D721Med (cell line): ENCODE measurements around the gene OGFR.

ENCODE experiments used
- DNase-seq: peaks from one replicate; pipeline ENCODE4 v3.0.0; 2011; ENCODE audit warnings: low spot score; ENCODE audit not compliant: insufficient read length
- FAIRE-seq: peaks from 2 replicates; lab custom pipeline; 2011; peaks lifted over from hg19 to GRCh38; lab: Jason Lieb, UNC
- TF ChIP-seq, protein P1 (sequence below): IDR thresholded peaks from 2 replicates; pipeline ENCODE4 v1.5.1; 2012; ENCODE audit warnings: mild to moderate bottlenecking, control low read depth; ENCODE audit not compliant: insufficient read depth; ENCODE audit errors: missing control alignments

OGFR gene

DNA sequence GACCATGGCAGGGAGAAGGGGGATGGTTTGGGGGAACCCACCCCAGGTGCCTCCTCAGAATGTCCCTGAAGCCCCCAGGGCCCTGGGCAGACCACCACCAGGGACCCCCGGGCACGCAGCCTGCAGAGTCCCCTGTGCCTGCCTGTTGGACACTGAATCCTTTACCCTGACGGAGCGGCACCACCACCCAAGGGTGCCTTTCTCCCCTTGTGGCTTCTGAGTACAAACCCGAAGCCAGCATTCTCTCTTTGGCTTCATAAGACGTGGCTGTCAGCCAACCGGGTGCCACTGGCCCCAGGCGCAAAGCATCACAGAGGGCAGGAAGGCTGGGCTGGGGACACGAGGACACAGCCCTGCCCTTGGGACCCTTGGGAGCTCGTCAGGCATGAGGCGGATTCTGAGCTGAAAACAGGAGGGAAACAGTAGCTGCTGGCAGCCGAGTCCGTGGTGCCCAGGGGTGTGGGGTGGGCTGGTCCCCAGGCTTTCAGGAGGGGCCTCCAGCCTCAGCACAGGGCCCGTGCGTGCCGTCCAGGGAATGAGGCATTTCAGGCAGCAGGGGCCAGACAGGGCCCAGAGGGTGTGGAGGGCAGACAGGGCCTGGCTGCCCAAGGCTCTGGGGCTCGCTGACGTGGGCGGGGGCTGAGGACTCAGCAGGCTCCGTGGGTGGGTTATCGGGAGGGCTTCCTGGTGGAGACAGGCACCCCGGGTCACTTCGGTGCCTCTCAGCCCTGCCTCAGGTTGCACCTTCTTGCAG, 15.8 kb downstream of the OGFR start:
- TF ChIP-seq, protein P1, sequence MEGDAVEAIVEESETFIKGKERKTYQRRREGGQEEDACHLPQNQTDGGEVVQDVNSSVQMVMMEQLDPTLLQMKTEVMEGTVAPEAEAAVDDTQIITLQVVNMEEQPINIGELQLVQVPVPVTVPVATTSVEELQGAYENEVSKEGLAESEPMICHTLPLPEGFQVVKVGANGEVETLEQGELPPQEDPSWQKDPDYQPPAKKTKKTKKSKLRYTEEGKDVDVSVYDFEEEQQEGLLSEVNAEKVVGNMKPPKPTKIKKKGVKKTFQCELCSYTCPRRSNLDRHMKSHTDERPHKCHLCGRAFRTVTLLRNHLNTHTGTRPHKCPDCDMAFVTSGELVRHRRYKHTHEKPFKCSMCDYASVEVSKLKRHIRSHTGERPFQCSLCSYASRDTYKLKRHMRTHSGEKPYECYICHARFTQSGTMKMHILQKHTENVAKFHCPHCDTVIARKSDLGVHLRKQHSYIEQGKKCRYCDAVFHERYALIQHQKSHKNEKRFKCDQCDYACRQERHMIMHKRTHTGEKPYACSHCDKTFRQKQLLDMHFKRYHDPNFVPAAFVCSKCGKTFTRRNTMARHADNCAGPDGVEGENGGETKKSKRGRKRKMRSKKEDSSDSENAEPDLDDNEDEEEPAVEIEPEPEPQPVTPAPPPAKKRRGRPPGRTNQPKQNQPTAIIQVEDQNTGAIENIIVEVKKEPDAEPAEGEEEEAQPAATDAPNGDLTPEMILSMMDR: no peak
- DNase-seq: no peak

DNA sequence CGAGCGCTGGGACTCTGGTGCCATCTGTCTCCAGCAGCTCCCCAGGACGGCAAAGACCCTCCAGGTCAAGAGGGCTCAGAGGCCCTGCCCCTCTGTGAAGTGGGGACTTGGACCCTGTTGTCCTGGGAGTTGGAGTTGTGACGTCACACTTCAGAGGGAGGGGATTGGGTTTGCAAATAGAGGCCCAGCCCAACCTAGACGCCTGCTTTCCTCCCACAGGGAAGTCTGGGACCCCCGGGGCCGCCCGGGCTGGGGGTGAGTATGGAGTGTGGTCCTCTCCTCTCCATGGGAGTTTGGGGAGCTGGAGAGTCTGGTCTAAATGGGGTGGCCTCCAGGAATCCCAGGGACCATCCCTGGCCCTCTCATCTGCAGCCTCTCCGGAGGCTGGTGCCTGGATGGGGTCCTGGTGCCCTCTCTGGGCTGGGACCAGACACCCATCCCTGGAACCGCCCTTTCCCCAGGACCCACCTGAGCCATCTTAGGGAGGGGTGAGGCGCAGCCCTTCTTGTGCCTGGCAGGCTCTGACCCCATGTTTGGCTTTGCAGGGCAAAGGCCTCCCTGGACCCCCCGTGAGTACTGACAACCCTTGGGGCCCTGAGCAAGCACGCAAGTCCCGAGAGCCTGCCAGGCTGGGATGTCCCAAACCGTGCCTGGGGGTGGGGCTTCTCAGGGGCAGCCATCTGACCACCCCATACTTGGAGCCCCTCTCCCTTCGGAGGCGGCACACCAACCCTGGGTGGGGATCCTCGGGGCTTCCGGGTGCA, 16.5 kb downstream of the OGFR start:
- no peak for DNase-seq
- TF ChIP-seq, protein P1: no peak
- FAIRE-seq: no peak

More for the DNA sequence above, 15.8 kb downstream of the OGFR start:
- no peak for FAIRE-seq

DNA sequence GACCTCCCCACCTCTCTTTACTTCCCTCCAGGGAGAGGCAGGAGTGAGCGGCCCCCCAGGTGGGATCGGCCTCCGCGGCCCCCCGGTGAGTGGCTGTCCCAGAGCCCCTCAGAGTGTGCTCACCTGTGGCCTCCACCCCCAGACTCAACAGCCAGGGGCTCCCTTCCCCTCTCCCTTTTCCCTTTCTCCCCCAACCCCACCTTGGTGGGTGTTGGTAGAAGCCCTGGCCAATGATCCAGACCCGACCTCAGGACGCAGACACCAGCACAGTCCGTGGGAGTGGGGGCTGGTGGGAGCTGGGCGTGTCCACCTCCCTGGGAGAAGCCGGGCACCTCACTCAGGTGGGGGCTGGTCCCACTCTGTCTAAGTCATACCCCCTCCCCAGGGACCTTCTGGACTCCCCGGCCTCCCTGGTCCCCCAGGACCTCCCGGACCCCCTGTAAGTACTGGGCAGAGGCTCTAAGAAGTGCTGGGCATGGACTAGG, 17.1 kb downstream of the OGFR start:
- no peak for FAIRE-seq
- TF ChIP-seq, protein P1: no peak

DNA sequence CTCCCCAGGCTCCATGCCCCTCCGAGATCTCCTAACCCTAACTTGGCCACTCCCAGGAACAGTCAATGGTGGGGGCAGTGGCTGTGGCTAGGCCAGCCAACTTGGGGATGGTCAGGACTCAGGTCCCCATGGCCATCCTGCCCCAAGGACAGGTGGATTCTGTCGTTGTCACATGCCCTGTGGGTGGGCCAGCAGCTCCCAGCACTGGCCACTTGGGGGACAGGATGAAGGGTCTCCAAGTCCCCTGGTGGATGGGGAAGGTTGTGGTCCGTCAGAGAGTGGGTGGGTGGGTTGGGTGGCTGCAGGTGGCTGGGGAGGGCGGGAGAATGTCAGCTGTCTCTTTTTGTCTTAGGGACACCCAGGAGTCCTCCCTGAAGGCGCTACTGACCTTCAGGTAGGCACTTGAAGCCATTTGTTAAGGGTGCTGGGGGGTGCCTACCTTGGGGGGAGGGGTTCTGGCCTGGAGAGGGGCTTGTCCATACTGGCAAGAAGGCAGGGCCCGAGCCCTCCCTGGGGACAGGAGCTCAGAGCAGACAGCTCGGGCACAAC, 17.7 kb downstream of the OGFR start:
- TF ChIP-seq, protein P1: no peak
- no peak for FAIRE-seq
- no peak for DNase-seq

More for the DNA sequence above, 17.1 kb downstream of the OGFR start:
- no peak for DNase-seq

DNA sequence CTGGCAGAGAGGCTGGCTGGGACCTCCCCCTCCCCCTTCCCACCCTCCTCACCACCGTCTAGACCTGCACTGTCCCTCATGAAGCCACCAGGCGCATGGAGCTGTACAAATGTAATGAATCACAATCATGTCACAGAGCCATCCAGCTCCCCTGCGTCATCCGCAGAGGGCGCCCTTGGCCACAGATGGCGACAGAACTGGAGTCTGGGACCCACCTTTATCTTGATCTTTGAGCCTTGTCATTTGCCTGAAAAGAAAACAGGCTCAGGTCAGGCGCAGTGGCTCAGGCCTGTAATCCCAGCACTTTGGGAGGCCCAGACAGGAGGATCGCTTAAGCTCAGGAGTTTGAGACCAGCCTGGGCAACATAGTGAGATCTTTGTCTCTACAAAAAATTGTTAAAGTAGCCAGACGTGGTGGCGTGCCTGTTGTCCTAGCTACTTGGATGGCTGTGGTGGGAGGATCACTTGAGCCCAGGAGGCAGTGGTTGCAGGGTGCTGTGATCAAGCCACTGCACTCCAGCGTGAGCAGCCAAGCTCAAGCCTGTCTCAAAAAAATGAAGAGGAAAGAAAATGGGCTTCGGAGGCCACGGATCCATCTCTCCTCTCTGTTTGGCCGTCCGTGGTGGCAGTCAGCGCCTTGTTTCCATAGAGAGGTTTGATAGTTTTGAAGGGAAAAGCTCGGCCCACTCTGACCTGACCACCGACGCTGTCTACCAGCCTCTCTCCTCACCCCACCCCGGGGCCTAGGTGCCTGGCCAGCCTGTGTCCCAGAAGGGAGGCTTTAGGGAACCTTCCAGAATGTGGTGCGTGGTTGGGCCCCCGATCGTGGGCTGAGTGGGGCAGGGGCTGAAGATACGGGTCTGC, 18.4 kb downstream of the OGFR start:
- FAIRE-seq (no peak), DNase-seq (peak; percentile 97)
- TF ChIP-seq, protein P1: peak; percentile 76

DNA sequence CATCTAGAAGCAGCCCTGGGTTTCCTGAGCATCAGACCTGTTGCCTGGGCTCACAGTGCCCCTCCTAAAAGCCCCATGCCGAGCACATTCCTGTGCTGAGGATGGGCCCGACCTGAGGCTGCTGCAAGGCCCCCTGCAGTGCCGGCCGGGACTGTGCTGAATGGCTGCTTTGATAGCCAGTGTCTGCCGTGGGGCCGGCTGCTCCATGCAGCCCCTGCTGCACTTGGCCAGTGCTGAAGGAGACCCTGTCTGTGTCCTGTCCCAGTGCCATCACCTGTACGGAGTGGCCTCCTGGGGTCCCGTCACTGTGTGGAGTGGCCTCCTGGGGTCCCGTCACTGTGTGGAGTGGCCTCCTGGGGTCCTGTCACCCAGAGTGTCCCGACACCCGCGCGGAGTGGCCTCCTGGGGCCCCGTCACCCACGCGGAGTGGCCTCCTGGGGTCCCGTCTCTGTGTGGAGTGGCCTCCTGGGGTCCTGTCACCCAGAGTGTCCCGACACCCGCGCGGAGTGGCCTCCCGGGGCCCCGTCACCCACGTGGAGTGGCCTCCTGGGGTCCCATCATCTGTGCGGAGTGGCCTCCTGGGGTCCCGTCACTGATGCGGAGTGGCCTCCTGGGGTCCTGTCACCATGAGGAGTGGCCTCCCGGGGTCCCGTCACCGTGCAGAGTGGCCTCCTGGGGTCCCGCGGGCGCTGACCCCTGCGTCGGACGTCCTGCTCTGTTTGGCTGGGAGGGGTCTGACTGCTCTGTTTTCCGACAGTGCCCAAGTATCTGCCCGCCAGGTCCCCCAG, 19.2 kb downstream of the OGFR start:
- DNase-seq: no peak
- TF ChIP-seq, protein P1: no peak
- no peak for FAIRE-seq
